Spinal cord (tissue), 10 donors: ENCODE results near the gene COX20. TPM values are rescaled to one million over a fixed set of nuclear protein-coding genes. Genes with fewer than 3 reads are reported as not detected.
"Not testable (repeated sequence)": the region's sequence is repeated elsewhere in the genome, so short reads cannot be mapped to it uniquely, and the experiment has no call there.

Experiments
- DNase-seq, 6 donors: peaks; one replicate each; pipeline versions ENCODE4 v3.0.0 to v3.0.0-alpha.2; 2013 to 2015; ENCODE audit warnings: low spot score in 6 of 6, low read depth in 4 of 6
- H3K27ac ChIP-seq: one replicate; pipeline ENCODE4 v1.5.1; 2013; ENCODE audit warnings: low read depth, low read length, control low read depth
- H3K27me3 ChIP-seq: one replicate; pipeline ENCODE4 v1.6.1; 2013; ENCODE audit warnings: low read length; ENCODE audit not compliant: control insufficient read depth, insufficient read depth
- H3K36me3 ChIP-seq: one replicate; pipeline ENCODE4 v1.6.1; 2013; ENCODE audit warnings: low read length; ENCODE audit not compliant: control insufficient read depth, insufficient read depth
- H3K4me1 ChIP-seq: one replicate; pipeline ENCODE4 v1.6.1; 2013; ENCODE audit warnings: low read length; ENCODE audit not compliant: control insufficient read depth, insufficient read depth
- H3K4me3 ChIP-seq: one replicate; pipeline ENCODE4 v1.5.1; 2013; ENCODE audit warnings: low read depth, low read length, control low read depth
- H3K9me3 ChIP-seq: one replicate; pipeline ENCODE4 v1.6.1; 2013; ENCODE audit warnings: low read length; ENCODE audit not compliant: control insufficient read depth, insufficient read depth
- WGBS: methylation state at CpG from one replicate; pipeline ENCODE4 v1.1.5; 2013; ENCODE audit warnings: missing lambda C conversion rate; ENCODE audit not compliant: insufficient coverage; 5-methylcytosine and 5-hydroxymethylcytosine counted together
- polyA plus RNA-seq, 2 donors: library from polyadenylated mRNA; unstranded; fragments of 120-200 nt; gene quantifications; one replicate each; pipeline ENCODE4 v1.2.1, GENCODE V29; 2013; ENCODE audit not compliant: insufficient read length in 2 of 2
- total RNA-seq, 2 donors: library from RNA; depleted of rRNA in 1 of 2; stranded (reverse); fragments of 120-200 nt in 1 of 2; fragments of >200 nt in 1 of 2; gene quantifications; one replicate each; pipeline versions ENCODE4 v1.2.3 to v1.2.4, GENCODE V29; 2013 to 2014
- donor health status: healthy.

Gene COX20
- total and polyA plus RNA-seq, 4 donors = 45.5 to 184 (median 108) TPM

GRCh38 chr1:244817415-244817894 lies 18.0 kb upstream of the COX20 start:
- Histone ChIP-seq H3K27ac (no peak overlapping the region), H3K9me3 (no peaks in the 10 kb centered on the region), H3K4me1 (no peaks in the 10 kb centered on the region), H3K27me3 (no peaks in the 10 kb centered on the region), H3K36me3 (no peaks in the 10 kb centered on the region), H3K4me3 (no peak overlapping the region)
- no peak for DNase-seq
- WGBS = 83% methylated on average over 7 of the region's 12 CpGs

GRCh38 chr1:244820131-244820530 lies 15.3 kb upstream of the COX20 start:
- Histone ChIP-seq H3K4me3 (no peak overlapping the region), H3K4me1 (no peaks in the 10 kb centered on the region), H3K27ac (no peak overlapping the region), H3K36me3 (no peaks in the 10 kb centered on the region), H3K9me3 (no peaks in the 10 kb centered on the region), H3K27me3 (no peaks in the 10 kb centered on the region)
- no peak for DNase-seq
- WGBS = 100% methylated on average over 1 of the region's 2 CpGs

- WGBS = no CpG with 5 or more reads among the region's 3 CpGs
- H3K27me3 ChIP-seq = no peaks in the 10 kb centered on the region
- no peaks in the 10 kb centered on the region for H3K36me3 ChIP-seq
- H3K9me3 ChIP-seq = no peaks in the 10 kb centered on the region
- H3K4me3 ChIP-seq = no peak overlapping the region
- no peaks in the 10 kb centered on the region for H3K4me1 ChIP-seq
- no peak for DNase-seq
- H3K27ac ChIP-seq = no peak overlapping the region
Measured at GRCh38 chr1:244821134-244821533, 14.3 kb upstream of the COX20 start.

GRCh38 chr1:244822878-244823277 lies 12.6 kb upstream of the COX20 start:
- no peak for DNase-seq
- Histone ChIP-seq H3K27me3 (no peaks in the 10 kb centered on the region), H3K27ac (no peak overlapping the region), H3K9me3 (no peaks in the 10 kb centered on the region), H3K4me3 (no peak overlapping the region), H3K4me1 (no peaks in the 10 kb centered on the region), H3K36me3 (no peaks in the 10 kb centered on the region)
- WGBS = 91% methylated on average over 8 of the region's 11 CpGs

GRCh38 chr1:244826712-244827111 lies 8.7 kb upstream of the COX20 start:
- Histone ChIP-seq H3K4me3 (no peak overlapping the region), H3K27me3 (no peaks in the 10 kb centered on the region), H3K4me1 (no peaks in the 10 kb centered on the region), H3K36me3 (no peaks in the 10 kb centered on the region), H3K27ac (no peak overlapping the region), H3K9me3 (no peaks in the 10 kb centered on the region)
- DNase-seq = no peak
- WGBS = no CpG with 5 or more reads among the region's 4 CpGs

- DNase-seq = no peak
- H3K4me3 ChIP-seq = no peak overlapping the region
- peaks cover 13% of the 10 kb centered on the region for H3K4me1 ChIP-seq
- no peaks in the 10 kb centered on the region for H3K27me3 ChIP-seq
- H3K27ac ChIP-seq = no peak overlapping the region
- 100% methylated on average over 1 of the region's 3 CpGs for WGBS
- no peaks in the 10 kb centered on the region for H3K9me3 ChIP-seq
- no peaks in the 10 kb centered on the region for H3K36me3 ChIP-seq
Measured at GRCh38 chr1:244830639-244831038, 4.8 kb upstream of the COX20 start.

- H3K4me3 ChIP-seq = peak overlapping the region; percentile 66
Measured at GRCh38 chr1:244833260-244833659, 2.2 kb upstream of the COX20 start.

GRCh38 chr1:244833734-244834542 lies 1.5 kb upstream of the COX20 start:
- Histone ChIP-seq H3K36me3 (no peaks in the 10 kb centered on the region), H3K4me1 (peaks cover 13% of the 10 kb centered on the region), H3K27me3 (no peaks in the 10 kb centered on the region), H3K27ac (peak overlapping the region; percentile 100), H3K9me3 (no peaks in the 10 kb centered on the region), H3K4me3 (peak overlapping the region; percentile 66)
- peak; percentile 36 to 96 (median 50) for DNase-seq
- 0% methylated on average over 6 of the region's 32 CpGs for WGBS

More at GRCh38 chr1:244833260-244833659, 2.2 kb upstream of the COX20 start:
- not testable (repeated sequence) for H3K36me3 ChIP-seq, H3K27me3 ChIP-seq, H3K9me3 ChIP-seq, DNase-seq
- Histone ChIP-seq H3K27ac (peak overlapping the region; percentile 100), H3K4me1 (peaks cover 13% of the 10 kb centered on the region)
- no CpG with 5 or more reads among the region's 8 CpGs for WGBS

- Histone ChIP-seq H3K27me3 (no peaks in the 10 kb centered on the region), H3K9me3 (no peaks in the 10 kb centered on the region), H3K4me3 (peak overlapping the region; percentile 66), H3K4me1 (peaks cover 13% of the 10 kb centered on the region), H3K36me3 (no peaks in the 10 kb centered on the region), H3K27ac (peak overlapping the region; percentile 100)
- DNase-seq = peak; percentile 82 to 99 (median 90)
- WGBS = 0% methylated on average over 43 of the region's 49 CpGs
Measured at GRCh38 chr1:244834543-244835275, 749 bp upstream of the COX20 start.
